ENCODE data around the gene SHCBP1. TPM values are rescaled to one million over a fixed set of nuclear protein-coding genes. Genes with fewer than 3 reads are reported as not detected.

Gene SHCBP1
- polyA plus RNA-seq, 1 experiment, result 12.3 TPM

- no peak for TF ChIP-seq CTCF (IDR thresholded peaks at IDR 0.05; ENCODE audit: low read depth, low read length)
- DNase-seq (ENCODE audit: low read depth, low spot score), result no peak
- ChIA-PET CTCF (interaction anchor here (0.5 to 0.6 kb wide), 3 partner anchors 56 to 59 kb away, joined by 3 to 5 read pairs (median 3); no protein-coding TSS in a partner anchor), POLR2A (no interaction called here)
- Histone ChIP-seq H3K27me3 (ENCODE audit: control insufficient read depth, insufficient read depth, low read length) (no peaks in the 10 kb centered on the region), H3K27ac (ENCODE audit: low read depth, low read length) (no peak overlapping the region), H3K4me3 (ENCODE audit: low read depth, low read length) (no peak overlapping the region), H3K9me3 (ENCODE audit: control insufficient read depth, insufficient read depth, low read length) (no peaks in the 10 kb centered on the region)
These were observed 9.1 kb downstream of the SHCBP1 start for GRCh38 chr16:46612121-46612520.

- Histone ChIP-seq H3K27me3 (ENCODE audit: control insufficient read depth, insufficient read depth, low read length) (no peaks in the 10 kb centered on the region), H3K27ac (ENCODE audit: low read depth, low read length) (no peak overlapping the region), H3K4me3 (ENCODE audit: low read depth, low read length) (no peak overlapping the region), H3K9me3 (ENCODE audit: control insufficient read depth, insufficient read depth, low read length) (no peaks in the 10 kb centered on the region)
- DNase-seq (ENCODE audit: low read depth, low spot score), result peak; percentile 29
- TF ChIP-seq CTCF (IDR thresholded peaks at IDR 0.05; ENCODE audit: low read depth, low read length), result peak; percentile 52
- ChIA-PET CTCF (interaction anchor here (0.7 to 9.8 kb wide), 14 partner anchors 10 to 58 kb away, joined by 3 to 304 read pairs (median 4); partner anchors contain the start of gene SHCBP1), POLR2A (no interaction called here)
These were observed 13.7 kb downstream of the SHCBP1 start for GRCh38 chr16:46607529-46607928.

GRCh38 chr16:46606231-46606630 is 14.9 kb downstream of the SHCBP1 start:
- no peak for DNase-seq (ENCODE audit: low read depth, low spot score)
- ChIA-PET POLR2A (no interaction called here), CTCF (interaction anchor here (0.9 to 9.8 kb wide), 8 partner anchors 11 to 56 kb away, joined by 3 to 304 read pairs (median 6); no protein-coding TSS in a partner anchor)
- H3K4me3 ChIP-seq (ENCODE audit: low read depth, low read length), result no peak overlapping the region
- H3K27me3 ChIP-seq (ENCODE audit: control insufficient read depth, insufficient read depth, low read length), result no peaks in the 10 kb centered on the region
- TF ChIP-seq CTCF (IDR thresholded peaks at IDR 0.05; ENCODE audit: low read depth, low read length), result no peak
- no peak overlapping the region for H3K27ac ChIP-seq (ENCODE audit: low read depth, low read length)
- no peaks in the 10 kb centered on the region for H3K9me3 ChIP-seq (ENCODE audit: control insufficient read depth, insufficient read depth, low read length)

GRCh38 chr16:46591257-46591656 is 29.9 kb downstream of the SHCBP1 start:
- H3K9me3 ChIP-seq (ENCODE audit: control insufficient read depth, insufficient read depth, low read length), result no peaks in the 10 kb centered on the region
- CTCF ChIA-PET, result no interaction called here
- H3K27me3 ChIP-seq (ENCODE audit: control insufficient read depth, insufficient read depth, low read length), result no peaks in the 10 kb centered on the region
- DNase-seq (ENCODE audit: low read depth, low spot score), result no peak
- H3K4me3 ChIP-seq (ENCODE audit: low read depth, low read length), result no peak overlapping the region
- TF ChIP-seq CTCF (IDR thresholded peaks at IDR 0.05; ENCODE audit: low read depth, low read length), result no peak
- POLR2A ChIA-PET, result no interaction called here
- no peak overlapping the region for H3K27ac ChIP-seq (ENCODE audit: low read depth, low read length)

- Histone ChIP-seq H3K9me3 (ENCODE audit: control insufficient read depth, insufficient read depth, low read length) (no peaks in the 10 kb centered on the region), H3K4me3 (ENCODE audit: low read depth, low read length) (no peak overlapping the region), H3K27ac (ENCODE audit: low read depth, low read length) (no peak overlapping the region), H3K27me3 (ENCODE audit: control insufficient read depth, insufficient read depth, low read length) (no peaks in the 10 kb centered on the region)
- ChIA-PET POLR2A (no interaction called here), CTCF (interaction anchor here (1.1 to 2.0 kb wide), 3 partner anchors 22 to 43 kb away, joined by 3 to 9 read pairs (median 5); no protein-coding TSS in a partner anchor)
- DNase-seq (ENCODE audit: low read depth, low spot score), result no peak
- no peak for TF ChIP-seq CTCF (IDR thresholded peaks at IDR 0.05; ENCODE audit: low read depth, low read length)
These were observed 35.1 kb downstream of the SHCBP1 start for GRCh38 chr16:46586011-46586577.

Measured in AG04450 (cell line).